Measurements from ENCODE around the gene NIBAN1.

DNA sequence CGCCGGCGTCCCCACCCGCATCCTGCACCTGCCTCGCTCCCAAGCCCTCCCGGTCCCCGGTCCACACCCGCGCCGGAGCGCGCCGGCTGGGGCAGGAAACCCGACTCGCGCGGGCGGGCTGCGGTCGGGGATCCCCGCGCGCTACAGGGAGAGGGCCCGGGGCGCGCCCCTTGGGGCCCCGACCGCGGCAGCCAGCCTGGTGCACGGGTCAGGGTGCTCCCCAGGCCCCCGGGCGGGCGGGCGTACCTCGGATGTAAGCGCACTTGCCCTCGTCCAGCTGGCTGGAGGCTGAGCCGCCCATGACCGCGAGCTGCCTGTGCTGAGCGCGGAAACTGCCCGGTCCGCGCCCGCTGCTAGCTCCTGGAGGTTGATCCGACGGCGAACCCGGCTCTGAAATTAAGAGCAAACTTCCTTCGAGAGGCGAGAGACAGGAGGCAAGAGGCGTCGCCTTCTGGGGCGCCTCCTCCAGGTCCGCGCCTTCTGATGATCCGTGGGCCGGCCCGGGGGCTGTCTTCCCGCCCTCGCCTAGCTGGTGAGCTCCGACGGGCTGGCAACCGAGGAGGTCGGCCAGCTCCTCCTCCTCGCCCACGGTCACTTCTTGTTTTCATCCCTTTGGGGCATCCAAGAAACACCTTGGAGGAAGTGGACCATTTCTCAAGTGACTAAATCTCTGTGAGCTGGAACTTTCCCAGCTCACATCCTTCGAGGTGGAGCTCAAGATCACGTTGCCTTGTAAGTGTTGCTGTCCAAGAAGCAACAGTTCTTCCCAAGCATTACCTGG lies at the start of gene NIBAN1:
- TF ChIP-seq POLR2A (IDR thresholded peaks at IDR 0.05) (no peak), POLR2AphosphoS5 (IDR thresholded peaks at IDR 0.05) (peak; percentile 77 to 84 (median 81)), EP300 (IDR thresholded peaks at IDR 0.05) (no peak)
- TF ChIP-seq, protein P1, sequence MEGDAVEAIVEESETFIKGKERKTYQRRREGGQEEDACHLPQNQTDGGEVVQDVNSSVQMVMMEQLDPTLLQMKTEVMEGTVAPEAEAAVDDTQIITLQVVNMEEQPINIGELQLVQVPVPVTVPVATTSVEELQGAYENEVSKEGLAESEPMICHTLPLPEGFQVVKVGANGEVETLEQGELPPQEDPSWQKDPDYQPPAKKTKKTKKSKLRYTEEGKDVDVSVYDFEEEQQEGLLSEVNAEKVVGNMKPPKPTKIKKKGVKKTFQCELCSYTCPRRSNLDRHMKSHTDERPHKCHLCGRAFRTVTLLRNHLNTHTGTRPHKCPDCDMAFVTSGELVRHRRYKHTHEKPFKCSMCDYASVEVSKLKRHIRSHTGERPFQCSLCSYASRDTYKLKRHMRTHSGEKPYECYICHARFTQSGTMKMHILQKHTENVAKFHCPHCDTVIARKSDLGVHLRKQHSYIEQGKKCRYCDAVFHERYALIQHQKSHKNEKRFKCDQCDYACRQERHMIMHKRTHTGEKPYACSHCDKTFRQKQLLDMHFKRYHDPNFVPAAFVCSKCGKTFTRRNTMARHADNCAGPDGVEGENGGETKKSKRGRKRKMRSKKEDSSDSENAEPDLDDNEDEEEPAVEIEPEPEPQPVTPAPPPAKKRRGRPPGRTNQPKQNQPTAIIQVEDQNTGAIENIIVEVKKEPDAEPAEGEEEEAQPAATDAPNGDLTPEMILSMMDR (IDR thresholded peaks at IDR 0.05): no peak
